Testis (tissue), 2 donors: Measurements from ENCODE around the gene ERRFI1.

Experiments used
- CTCF ChIP-seq, 3 experiments: fragments of 450-650 bp in 2 of 3; fragments of 200-600 bp in 1 of 3; sonication (generic) in 1 of 3; IDR thresholded peaks; one replicate each; pipeline ENCODE4 v1.5.1; 2016 to 2019; ENCODE audit warnings: antibody characterized with exemption in 3 of 3, mild to moderate bottlenecking in 2 of 3, moderate library complexity in 1 of 3
- POLR2A ChIP-seq: fragments of 450-650 bp; IDR thresholded peaks from one replicate; pipeline ENCODE4 v1.6.1; 2017; ENCODE audit warnings: antibody characterized with exemption, mild to moderate bottlenecking, moderate library complexity

- TF ChIP-seq CTCF (IDR thresholded peaks at IDR 0.05) (no peak), POLR2A (no peak)
Observed at GRCh38 chr1:7984811-7985210, 41.3 kb downstream of the ERRFI1 start.
